ENCODE results near the gene SCYL2.

- TF ChIP-seq REST (IDR thresholded peaks at IDR 0.05; ENCODE audit: borderline replicate concordance), result no peak
- no peak for TF ChIP-seq POLR2AphosphoS5 (IDR thresholded peaks at IDR 0.05)
- TF ChIP-seq, protein P1, sequence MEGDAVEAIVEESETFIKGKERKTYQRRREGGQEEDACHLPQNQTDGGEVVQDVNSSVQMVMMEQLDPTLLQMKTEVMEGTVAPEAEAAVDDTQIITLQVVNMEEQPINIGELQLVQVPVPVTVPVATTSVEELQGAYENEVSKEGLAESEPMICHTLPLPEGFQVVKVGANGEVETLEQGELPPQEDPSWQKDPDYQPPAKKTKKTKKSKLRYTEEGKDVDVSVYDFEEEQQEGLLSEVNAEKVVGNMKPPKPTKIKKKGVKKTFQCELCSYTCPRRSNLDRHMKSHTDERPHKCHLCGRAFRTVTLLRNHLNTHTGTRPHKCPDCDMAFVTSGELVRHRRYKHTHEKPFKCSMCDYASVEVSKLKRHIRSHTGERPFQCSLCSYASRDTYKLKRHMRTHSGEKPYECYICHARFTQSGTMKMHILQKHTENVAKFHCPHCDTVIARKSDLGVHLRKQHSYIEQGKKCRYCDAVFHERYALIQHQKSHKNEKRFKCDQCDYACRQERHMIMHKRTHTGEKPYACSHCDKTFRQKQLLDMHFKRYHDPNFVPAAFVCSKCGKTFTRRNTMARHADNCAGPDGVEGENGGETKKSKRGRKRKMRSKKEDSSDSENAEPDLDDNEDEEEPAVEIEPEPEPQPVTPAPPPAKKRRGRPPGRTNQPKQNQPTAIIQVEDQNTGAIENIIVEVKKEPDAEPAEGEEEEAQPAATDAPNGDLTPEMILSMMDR (IDR thresholded peaks at IDR 0.05; ENCODE audit: poor library complexity, severe bottlenecking), result no peak
- no peak for TF ChIP-seq SMC3 (conservative IDR thresholded peaks at IDR 0.05; ENCODE audit: poor library complexity)
- TF ChIP-seq TAF1 (IDR thresholded peaks at IDR 0.05; ENCODE audit: low read depth), result no peak
- TF ChIP-seq EP300 (conservative IDR thresholded peaks at IDR 0.05; ENCODE audit: poor library complexity, severe bottlenecking), result no peak
- no peak for TF ChIP-seq RAD21 (conservative IDR thresholded peaks at IDR 0.05)
- no peak for TF ChIP-seq MXI1 (conservative IDR thresholded peaks at IDR 0.05; ENCODE audit: poor library complexity, severe bottlenecking)
- TF ChIP-seq EZH2 (IDR thresholded peaks at IDR 0.05; ENCODE audit: borderline replicate concordance, insufficient read depth, low read length, poor library complexity, severe bottlenecking), result no peak
Observed at GRCh38 chr12:100268835-100269564, 2.0 kb downstream of the SCYL2 start.
